Astrocyte (in vitro differentiated cells and primary cell): ENCODE results near the gene SLC7A6OS. TPM values are rescaled to one million over a fixed set of nuclear protein-coding genes. Genes with fewer than 3 reads are reported as not detected.

Source experiments
- DNase-seq: peaks from one replicate; pipeline ENCODE4 v3.0.0-alpha.2; 2010; ENCODE audit warnings: low read depth
- FAIRE-seq: peaks from 2 replicates; lab custom pipeline; 2011; peaks lifted over from hg19 to GRCh38; lab: Jason Lieb, UNC
- H2AFZ ChIP-seq: 2 replicates; pipeline ENCODE4 v1.6.0; 2012; ENCODE audit warnings: low read depth, low read length, inconsistent platforms
- H3K27ac ChIP-seq: 2 replicates; pipeline ENCODE4 v1.5.1; 2011; ENCODE audit warnings: low read depth, low read length, inconsistent platforms
- H3K27me3 ChIP-seq: 2 replicates; pipeline ENCODE4 v1.6.0; 2011; ENCODE audit warnings: low read length, inconsistent platforms; ENCODE audit not compliant: insufficient read depth
- H3K36me3 ChIP-seq: 2 replicates; pipeline ENCODE4 v1.5.1; 2011; ENCODE audit warnings: low read length, inconsistent platforms; ENCODE audit not compliant: insufficient read depth
- H3K4me1 ChIP-seq: 2 replicates; pipeline ENCODE4 v1.5.1; 2011; ENCODE audit warnings: low read length, inconsistent platforms; ENCODE audit not compliant: insufficient read depth
- H3K4me2 ChIP-seq: 2 replicates; pipeline ENCODE4 v1.6.0; 2012; ENCODE audit warnings: low read length, inconsistent platforms
- H3K4me3 ChIP-seq: 2 replicates; pipeline ENCODE4 v1.5.1; 2011; ENCODE audit warnings: low read depth, mild to moderate bottlenecking, low read length, inconsistent platforms; ENCODE audit not compliant: insufficient read depth
- H3K79me2 ChIP-seq: 2 replicates; pipeline ENCODE4 v1.6.0; 2012; ENCODE audit warnings: mild to moderate bottlenecking, low read length, inconsistent platforms; ENCODE audit not compliant: insufficient read depth
- H3K9ac ChIP-seq: 2 replicates; pipeline ENCODE4 v1.6.0; 2012; ENCODE audit warnings: mild to moderate bottlenecking, low read length, inconsistent platforms
- H3K9me3 ChIP-seq: 2 replicates; pipeline ENCODE4 v1.5.1; 2012; ENCODE audit warnings: low read depth, mild to moderate bottlenecking, low read length, inconsistent platforms; ENCODE audit not compliant: insufficient read depth
- H4K20me1 ChIP-seq: 2 replicates; pipeline ENCODE4 v1.6.0; 2012; ENCODE audit warnings: low read length, inconsistent platforms; ENCODE audit not compliant: insufficient read depth
- H3K27ac Mint-ChIP-seq: one replicate; pipeline ENCODE4 v1.8.0; 2021; ENCODE audit warnings: mild to moderate bottlenecking, mixed read lengths; ENCODE audit not compliant: unreplicated experiment
- H3K27me3 Mint-ChIP-seq: one replicate; pipeline ENCODE4 v1.8.0; 2021; ENCODE audit warnings: low read depth, mixed read lengths; ENCODE audit not compliant: unreplicated experiment
- H3K36me3 Mint-ChIP-seq: one replicate; pipeline ENCODE4 v1.8.0; 2021; ENCODE audit warnings: low read depth, mixed read lengths; ENCODE audit not compliant: unreplicated experiment
- H3K4me1 Mint-ChIP-seq: one replicate; pipeline ENCODE4 v1.8.0; 2021; ENCODE audit warnings: low read depth, mixed read lengths; ENCODE audit not compliant: unreplicated experiment
- H3K4me3 Mint-ChIP-seq: one replicate; pipeline ENCODE4 v1.8.0; 2021; ENCODE audit warnings: mild to moderate bottlenecking, moderate library complexity, mixed read lengths; ENCODE audit not compliant: unreplicated experiment
- H3K9me3 Mint-ChIP-seq: one replicate; pipeline ENCODE4 v1.8.0; 2021; ENCODE audit warnings: mild to moderate bottlenecking, mixed read lengths; ENCODE audit not compliant: unreplicated experiment
- CTCF ChIP-seq: IDR thresholded peaks from 2 replicates; pipeline ENCODE4 v1.5.1; 2011; ENCODE audit warnings: low read depth, mild to moderate bottlenecking, inconsistent platforms, low read length, moderate library complexity; ENCODE audit not compliant: insufficient read depth
- EZH2 ChIP-seq: IDR thresholded peaks from 2 replicates; pipeline ENCODE4 v1.6.1; 2012; ENCODE audit warnings: mild to moderate bottlenecking, low read length, inconsistent platforms; ENCODE audit not compliant: insufficient read depth
- total RNA-seq: library from RNA; stranded (reverse); gene quantifications from 2 replicates; pipeline ENCODE4 v1.2.1, GENCODE V29; 2021

The SLC7A6OS gene
- total RNA-seq, 1 donor from 2014 or later, result 16.7 TPM

- H3K4me3 Mint-ChIP-seq, result peak overlapping the region; percentile 97
- H3K4me1 Mint-ChIP-seq, result peaks cover 10% of the 10 kb centered on the region
- peak overlapping the region; percentile 82 for H3K27ac Mint-ChIP-seq
- H3K4me3 ChIP-seq, result peak overlapping the region; percentile 92
- peak overlapping the region; percentile 77 for H3K27ac ChIP-seq
- peak overlapping the region; percentile 93 for H3K9ac ChIP-seq
- DNase-seq (no peak), FAIRE-seq (no peak)
- peak overlapping the region; percentile 89 for H3K4me2 ChIP-seq
- H4K20me1 ChIP-seq, result peaks cover 21% of the 10 kb centered on the region
- H3K4me1 ChIP-seq, result peaks cover 10% of the 10 kb centered on the region
- H3K36me3 Mint-ChIP-seq, result peaks cover 2% of the 10 kb centered on the region
- H3K36me3 ChIP-seq, result peaks cover 8% of the 10 kb centered on the region
- no peaks in the 10 kb centered on the region for H3K27me3 ChIP-seq
- H3K9me3 Mint-ChIP-seq, result no peaks in the 10 kb centered on the region
- H2AFZ ChIP-seq, result no peak overlapping the region
- H3K79me2 ChIP-seq, result peaks cover 77% of the 10 kb centered on the region
- H3K27me3 Mint-ChIP-seq, result no peaks in the 10 kb centered on the region
- H3K9me3 ChIP-seq, result no peaks in the 10 kb centered on the region
- TF ChIP-seq EZH2 (no peak), CTCF (no peak)
These were observed 947 bp downstream of the SLC7A6OS start for GRCh38 chr16:68309799-68310198.

- H2AFZ ChIP-seq, result no peak overlapping the region
- peaks cover 25% of the 10 kb centered on the region for H3K36me3 ChIP-seq
- Mint-ChIP-seq H3K4me3 (no peak overlapping the region), H3K9me3 (no peaks in the 10 kb centered on the region), H3K36me3 (peaks cover 6% of the 10 kb centered on the region), H3K4me1 (peaks cover 12% of the 10 kb centered on the region), H3K27me3 (no peaks in the 10 kb centered on the region), H3K27ac (no peak overlapping the region)
- no peak overlapping the region for H3K4me2 ChIP-seq
- H3K27me3 ChIP-seq, result no peaks in the 10 kb centered on the region
- no peaks in the 10 kb centered on the region for H3K9me3 ChIP-seq
- H3K4me3 ChIP-seq, result no peak overlapping the region
- peaks cover 67% of the 10 kb centered on the region for H3K79me2 ChIP-seq
- peaks cover 10% of the 10 kb centered on the region for H3K4me1 ChIP-seq
- no peak for TF ChIP-seq EZH2
- TF ChIP-seq CTCF, result no peak
- H4K20me1 ChIP-seq, result peaks cover 35% of the 10 kb centered on the region
- FAIRE-seq (no peak), DNase-seq (no peak)
- no peak overlapping the region for H3K9ac ChIP-seq
- no peak overlapping the region for H3K27ac ChIP-seq
These were observed 4.1 kb downstream of the SLC7A6OS start for GRCh38 chr16:68306633-68307032.

- H3K27me3 ChIP-seq, result no peaks in the 10 kb centered on the region
- TF ChIP-seq CTCF (no peak), EZH2 (no peak)
- H3K27ac ChIP-seq, result no peak overlapping the region
- FAIRE-seq (no peak), DNase-seq (peak; percentile 27)
- no peak overlapping the region for H3K4me3 ChIP-seq
- peaks cover 38% of the 10 kb centered on the region for H3K79me2 ChIP-seq
- peaks cover 68% of the 10 kb centered on the region for H3K36me3 ChIP-seq
- H3K9me3 ChIP-seq, result no peaks in the 10 kb centered on the region
- peaks cover 13% of the 10 kb centered on the region for H3K4me1 ChIP-seq
- Mint-ChIP-seq H3K36me3 (peaks cover 12% of the 10 kb centered on the region), H3K27me3 (no peaks in the 10 kb centered on the region), H3K9me3 (no peaks in the 10 kb centered on the region), H3K27ac (peak overlapping the region; percentile 83), H3K4me1 (peaks cover 44% of the 10 kb centered on the region), H3K4me3 (peak overlapping the region; percentile 60)
- H3K9ac ChIP-seq, result no peak overlapping the region
- peaks cover 71% of the 10 kb centered on the region for H4K20me1 ChIP-seq
- H2AFZ ChIP-seq, result no peak overlapping the region
- H3K4me2 ChIP-seq, result no peak overlapping the region
These were observed 9.8 kb downstream of the SLC7A6OS start for GRCh38 chr16:68300734-68301459.
